B cell (primary cell): ENCODE measurements around the gene WNK2.

Experiments
- EZH2 ChIP-seq: IDR thresholded peaks from 2 replicates; pipeline ENCODE4 v1.6.1; 2012; ENCODE audit warnings: borderline replicate concordance, low read depth, mild to moderate bottlenecking, moderate library complexity, low read length; ENCODE audit not compliant: insufficient read depth, poor library complexity, severe bottlenecking
- TF ChIP-seq, protein P1 (sequence below): fragments of 200-600 bp; IDR thresholded peaks from one replicate; pipeline ENCODE4 v1.8.0; 2022; ENCODE audit warnings: antibody characterized with exemption, mild to moderate bottlenecking

DNA sequence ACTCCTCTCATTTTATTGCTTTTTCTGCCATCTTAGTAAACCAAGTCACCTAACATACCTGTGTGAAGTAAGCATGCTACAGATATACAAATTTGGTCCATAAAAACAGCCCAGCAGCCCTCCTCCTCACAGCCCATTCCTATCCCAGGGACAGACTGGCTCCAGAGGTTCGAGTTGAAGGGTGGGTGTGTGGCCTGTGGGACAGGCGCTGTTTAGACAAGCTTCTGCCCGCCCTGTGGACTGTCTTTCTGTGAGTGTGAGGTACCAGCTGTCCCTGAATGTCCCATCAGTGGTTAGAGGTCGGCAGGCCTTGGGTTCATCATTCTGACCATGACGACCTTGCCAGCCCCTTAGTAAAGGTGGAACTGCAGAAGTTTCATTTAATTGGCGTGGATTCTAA lies 82.0 kb downstream of the WNK2 start:
- TF ChIP-seq, protein P1, sequence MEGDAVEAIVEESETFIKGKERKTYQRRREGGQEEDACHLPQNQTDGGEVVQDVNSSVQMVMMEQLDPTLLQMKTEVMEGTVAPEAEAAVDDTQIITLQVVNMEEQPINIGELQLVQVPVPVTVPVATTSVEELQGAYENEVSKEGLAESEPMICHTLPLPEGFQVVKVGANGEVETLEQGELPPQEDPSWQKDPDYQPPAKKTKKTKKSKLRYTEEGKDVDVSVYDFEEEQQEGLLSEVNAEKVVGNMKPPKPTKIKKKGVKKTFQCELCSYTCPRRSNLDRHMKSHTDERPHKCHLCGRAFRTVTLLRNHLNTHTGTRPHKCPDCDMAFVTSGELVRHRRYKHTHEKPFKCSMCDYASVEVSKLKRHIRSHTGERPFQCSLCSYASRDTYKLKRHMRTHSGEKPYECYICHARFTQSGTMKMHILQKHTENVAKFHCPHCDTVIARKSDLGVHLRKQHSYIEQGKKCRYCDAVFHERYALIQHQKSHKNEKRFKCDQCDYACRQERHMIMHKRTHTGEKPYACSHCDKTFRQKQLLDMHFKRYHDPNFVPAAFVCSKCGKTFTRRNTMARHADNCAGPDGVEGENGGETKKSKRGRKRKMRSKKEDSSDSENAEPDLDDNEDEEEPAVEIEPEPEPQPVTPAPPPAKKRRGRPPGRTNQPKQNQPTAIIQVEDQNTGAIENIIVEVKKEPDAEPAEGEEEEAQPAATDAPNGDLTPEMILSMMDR, result no peak
- TF ChIP-seq EZH2, result no peak
